Naive thymus-derived CD4-positive, alpha-beta T cell (primary cell): Measurements from ENCODE around the gene REEP1. TPM values are rescaled to one million over a fixed set of nuclear protein-coding genes. Genes with fewer than 3 reads are reported as not detected.

Experiments
- ATAC-seq: fragments of 150-1000 bp; cut with Tn5 transposase; 2 replicates; pipeline ENCODE4 v1.10.0; 2021; ENCODE audit warnings: mild to moderate bottlenecking, moderate library complexity
- CTCF ChIA-PET: fragments of 350-600 bp; sonication (Branson Sonifier 250); formaldehyde crosslinking; loops from one replicate; lab custom pipeline; 2021; ENCODE audit warnings: antibody characterized with exemption; lab: Charles Lee
- POLR2A ChIA-PET: fragments of 350-600 bp; sonication (Branson Sonifier 250); formaldehyde crosslinking; loops from one replicate; lab custom pipeline; 2021; ENCODE audit warnings: antibody characterized with exemption, inconsistent platforms; lab: Charles Lee
- DNase-seq, 9 donors: peaks; one replicate each; pipeline versions ENCODE4 v3.0.0 to v3.0.0-alpha.2; 2020 to 2022; ENCODE audit warnings: mixed read lengths in 1 of 9
- H3K27ac ChIP-seq: one replicate; pipeline ENCODE4 v1.7.0; 2013; ENCODE audit warnings: mild to moderate bottlenecking, low read depth, low read length, moderate library complexity
- H3K27me3 ChIP-seq, 2 donors: one replicate each; pipeline ENCODE4 v1.7.0; 2013; ENCODE audit warnings: low read length in 2 of 2, mild to moderate bottlenecking in 2 of 2, moderate library complexity in 2 of 2; ENCODE audit not compliant: control insufficient read depth in 2 of 2, insufficient read depth in 2 of 2
- H3K36me3 ChIP-seq, 3 experiments: 1 replicate in 2 of 3; 2 replicates in 1 of 3; pipeline ENCODE4 v1.7.0; 2013; ENCODE audit warnings: low read length in 3 of 3, mild to moderate bottlenecking in 3 of 3, moderate library complexity in 1 of 3; ENCODE audit not compliant: insufficient read depth in 3 of 3, control insufficient read depth in 2 of 3
- H3K4me1 ChIP-seq, 2 donors: one replicate each; pipeline ENCODE4 v1.7.0; 2013; ENCODE audit warnings: low read length in 2 of 2, mild to moderate bottlenecking in 2 of 2, moderate library complexity in 1 of 2; ENCODE audit not compliant: control insufficient read depth in 2 of 2, insufficient read depth in 2 of 2
- H3K4me3 ChIP-seq: 2 replicates; pipeline ENCODE4 v1.7.0; 2013; ENCODE audit warnings: mild to moderate bottlenecking, low read length
- H3K9me3 ChIP-seq, 3 experiments: 1 replicate in 2 of 3; 2 replicates in 1 of 3; pipeline ENCODE4 v1.7.0; 2013; ENCODE audit warnings: low read length in 3 of 3; ENCODE audit not compliant: control insufficient read depth in 2 of 3
- H3K27ac Mint-ChIP-seq, 9 donors: one replicate each; pipeline ENCODE4 v1.8.0; 2020 to 2022; ENCODE audit warnings: mixed read lengths in 9 of 9, mild to moderate bottlenecking in 8 of 9, moderate library complexity in 5 of 9, inconsistent platforms in 2 of 9
- H3K27me3 Mint-ChIP-seq, 5 donors: one replicate each; pipeline ENCODE4 v1.8.0; 2021 to 2022; ENCODE audit warnings: mixed read lengths in 5 of 5, mild to moderate bottlenecking in 1 of 5
- H3K36me3 Mint-ChIP-seq, 5 donors: one replicate each; pipeline ENCODE4 v1.8.0; 2020 to 2022; ENCODE audit warnings: mixed read lengths in 5 of 5, mild to moderate bottlenecking in 3 of 5, inconsistent platforms in 1 of 5
- H3K4me1 Mint-ChIP-seq, 7 donors: one replicate each; pipeline ENCODE4 v1.8.0; 2020 to 2022; ENCODE audit warnings: mixed read lengths in 7 of 7, mild to moderate bottlenecking in 3 of 7, inconsistent platforms in 1 of 7
- H3K4me3 Mint-ChIP-seq, 10 donors: one replicate each; pipeline ENCODE4 v1.8.0; 2020 to 2022; ENCODE audit warnings: mild to moderate bottlenecking in 10 of 10, mixed read lengths in 10 of 10, moderate library complexity in 6 of 10, inconsistent platforms in 2 of 10
- H3K9me3 Mint-ChIP-seq, 11 donors: one replicate each; pipeline ENCODE4 v1.8.0; 2020 to 2022; ENCODE audit warnings: mixed read lengths in 11 of 11, mild to moderate bottlenecking in 4 of 11, inconsistent platforms in 1 of 11, moderate library complexity in 1 of 11
- intact Hi-C, 2 donors: fragments of 100-400 bp; cut with micrococcal nuclease; formaldehyde crosslinking; loops; one replicate each; pipeline ENCODE4 v1.15.1; 2023
- polyA plus RNA-seq, 2 donors: library from polyadenylated mRNA; unstranded; fragments of 300-500 nt; fragmentation: Illumina TruSeq; gene quantifications; one replicate each; pipeline ENCODE4 v1.2.3, GENCODE V29; 2021
- total RNA-seq, 6 experiments: library from RNA in 5 of 6; stranded (reverse) in 5 of 6; gene quantifications; 1 replicate in 5 of 6; 2 replicates in 1 of 6; pipeline ENCODE4 v1.2.3 and lab custom pipeline; 2021 to 2026

Gene REEP1
- total and polyA plus RNA-seq, 7 experiments from 2014 or later: 0.05 to 0.45 (median 0.29) TPM

DNA sequence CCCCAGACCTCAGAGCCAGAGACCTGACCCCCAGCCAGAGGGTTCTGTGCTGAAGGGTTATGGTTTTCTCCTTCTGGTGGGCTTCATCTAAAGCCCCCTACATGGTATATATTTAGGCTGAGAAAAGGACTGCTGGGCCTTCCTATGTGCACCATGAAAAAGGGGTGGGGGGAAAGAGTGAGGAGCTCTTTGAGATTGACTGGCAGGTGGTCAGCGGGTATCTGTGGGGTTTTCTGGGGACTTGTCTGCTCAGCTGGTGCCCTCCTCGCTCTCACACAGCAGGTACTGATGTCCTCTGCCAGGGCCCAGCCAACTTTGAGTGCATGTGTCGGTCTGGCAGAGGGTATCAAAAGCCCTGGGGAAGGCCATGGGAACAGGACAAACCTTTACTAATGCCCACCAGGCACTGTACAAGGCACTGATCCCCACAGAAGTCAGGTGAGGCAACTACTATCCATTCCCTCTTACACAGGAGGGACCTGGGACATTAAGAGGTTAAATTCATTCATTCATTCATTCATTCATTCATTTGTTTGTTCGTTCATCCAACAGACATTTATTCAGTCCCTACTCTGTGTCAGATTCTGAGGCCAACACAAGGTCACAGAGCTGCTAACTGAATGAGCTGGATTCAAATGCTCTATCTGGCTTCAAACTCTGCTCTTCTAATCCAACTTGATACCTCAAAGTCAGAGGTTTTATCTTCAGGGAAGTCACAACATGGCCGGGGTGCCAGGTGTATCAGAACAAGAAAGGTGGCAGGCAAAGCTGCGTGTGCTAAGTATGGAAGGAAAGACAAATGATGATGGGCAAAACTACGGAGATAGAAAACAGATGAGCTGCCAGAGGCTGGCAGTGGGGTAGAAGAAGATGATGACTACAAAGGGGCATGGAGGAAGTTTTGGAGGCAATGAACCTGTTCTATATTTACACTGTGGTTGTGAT, 44.6 kb downstream of the REEP1 start:
- POLR2A ChIA-PET: no interaction called here

DNA sequence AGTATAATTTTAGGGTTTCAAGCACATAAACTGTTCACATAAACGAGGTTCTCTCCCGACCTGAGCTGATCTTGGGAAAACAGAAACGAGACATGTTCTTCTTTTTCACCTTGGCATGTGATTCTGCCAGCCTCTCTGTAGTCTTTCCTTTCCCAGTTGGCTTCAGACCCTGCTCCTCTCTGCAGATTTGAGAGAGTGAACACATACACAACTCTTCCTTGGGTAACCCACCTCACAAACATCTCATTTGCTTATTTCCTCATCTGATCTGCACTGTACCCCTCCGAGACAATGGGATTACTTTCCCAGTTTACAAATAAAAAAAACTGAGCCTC, 46.1 kb downstream of the REEP1 start:
- intact Hi-C loops: no loop called here
- no peak overlapping the region for H3K27ac ChIP-seq
- no peak overlapping the region for H3K27ac Mint-ChIP-seq
- no peak for DNase-seq
- POLR2A ChIA-PET: no interaction called here
- no peaks in the 10 kb centered on the region for H3K27me3 ChIP-seq
- no peaks in the 10 kb centered on the region for H3K36me3 Mint-ChIP-seq
- ATAC-seq: no peak
- no peaks in the 10 kb centered on the region for H3K9me3 Mint-ChIP-seq
- H3K4me3 Mint-ChIP-seq: no peak overlapping the region
- H3K27me3 Mint-ChIP-seq: peaks cover 0 to 30% (median 8%) of the 10 kb centered on the region in 5 donors
- H3K36me3 ChIP-seq: no peaks in the 10 kb centered on the region
- CTCF ChIA-PET: no interaction called here
- no peaks in the 10 kb centered on the region for H3K4me1 ChIP-seq
- no peaks in the 10 kb centered on the region for H3K4me1 Mint-ChIP-seq
- no peaks in the 10 kb centered on the region for H3K9me3 ChIP-seq
- no peak overlapping the region for H3K4me3 ChIP-seq

More for the DNA sequence above, 44.6 kb downstream of the REEP1 start:
- Histone ChIP-seq H3K27me3 (no peaks in the 10 kb centered on the region), H3K4me3 (no peak overlapping the region), H3K36me3 (no peaks in the 10 kb centered on the region), H3K27ac (no peak overlapping the region), H3K4me1 (no peaks in the 10 kb centered on the region), H3K9me3 (no peaks in the 10 kb centered on the region)
- no peaks in the 10 kb centered on the region for H3K9me3 Mint-ChIP-seq
- no peaks in the 10 kb centered on the region for H3K4me1 Mint-ChIP-seq
- no peaks in the 10 kb centered on the region for H3K36me3 Mint-ChIP-seq
- no peak overlapping the region for H3K4me3 Mint-ChIP-seq
- DNase-seq (no peak), ATAC-seq (no peak)
- peaks cover 0 to 32% (median 8%) of the 10 kb centered on the region in 5 donors for H3K27me3 Mint-ChIP-seq
- intact Hi-C loops: no loop called here
- H3K27ac Mint-ChIP-seq: no peak overlapping the region
- CTCF ChIA-PET: no interaction called here

DNA sequence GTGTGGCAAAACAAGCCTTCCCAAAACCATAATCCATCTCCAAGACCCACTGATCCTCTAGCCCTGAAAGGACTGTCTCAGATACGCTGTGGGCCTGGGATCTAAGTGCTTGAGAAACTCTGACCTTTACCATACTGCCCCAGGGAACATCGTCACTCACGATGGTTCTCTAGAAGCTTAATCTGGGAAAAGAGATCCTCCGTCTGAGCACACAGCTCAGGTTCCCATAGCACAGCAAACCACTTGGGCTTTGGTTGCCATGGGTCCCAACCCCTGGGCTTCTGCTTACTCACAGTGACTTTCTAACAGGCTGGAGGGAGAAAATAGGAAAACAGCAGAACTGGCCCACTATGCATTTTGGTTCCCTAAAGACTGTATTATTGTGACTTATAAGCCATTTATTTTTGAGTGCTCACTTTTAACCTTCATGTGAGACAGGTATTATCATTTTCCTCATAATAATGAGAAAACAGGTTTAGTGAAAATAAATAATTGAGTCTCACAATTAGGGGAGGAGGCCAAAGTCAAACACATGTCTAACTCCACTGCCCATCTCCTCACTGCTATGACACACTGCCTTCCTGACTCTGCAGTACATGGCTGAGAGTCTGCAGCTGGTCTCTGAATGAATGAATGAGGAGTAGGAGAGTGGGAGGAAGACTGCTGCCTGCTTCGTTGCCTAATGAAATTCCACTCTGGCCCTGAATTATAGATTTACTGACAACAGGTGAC, 46.7 kb downstream of the REEP1 start:
- Histone ChIP-seq H3K9me3 (no peaks in the 10 kb centered on the region), H3K4me1 (no peaks in the 10 kb centered on the region), H3K27me3 (no peaks in the 10 kb centered on the region), H3K27ac (no peak overlapping the region), H3K4me3 (no peak overlapping the region), H3K36me3 (no peaks in the 10 kb centered on the region)
- H3K9me3 Mint-ChIP-seq: peaks cover 0 to 2% (median 0%) of the 10 kb centered on the region in 11 donors
- no peak for DNase-seq
- ChIA-PET CTCF (no interaction called here), POLR2A (no interaction called here)
- ATAC-seq: no peak
- H3K27ac Mint-ChIP-seq: no peak overlapping the region
- no peaks in the 10 kb centered on the region for H3K4me1 Mint-ChIP-seq
- peaks cover 0 to 32% (median 8%) of the 10 kb centered on the region in 5 donors for H3K27me3 Mint-ChIP-seq
- no peaks in the 10 kb centered on the region for H3K36me3 Mint-ChIP-seq
- no peak overlapping the region for H3K4me3 Mint-ChIP-seq
- intact Hi-C loops: no loop called here

DNA sequence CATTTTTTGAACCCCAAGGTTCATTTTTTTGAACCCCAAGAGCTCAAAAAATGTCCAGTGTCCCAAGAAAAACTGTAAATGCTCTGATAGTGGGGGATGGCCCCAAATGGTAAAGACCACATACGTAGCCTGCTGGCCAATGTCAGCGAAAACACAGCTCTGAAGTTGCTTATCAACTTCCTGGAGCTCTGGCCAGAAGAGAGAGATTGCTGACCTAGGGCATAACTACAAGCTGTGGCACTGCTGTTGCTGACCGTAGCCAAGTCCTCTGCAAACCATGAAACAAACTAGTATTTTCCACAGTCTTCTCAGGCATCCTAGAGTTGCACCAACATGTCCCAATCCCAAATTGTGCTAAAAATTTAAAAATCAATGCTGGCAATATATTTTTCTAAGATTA, 50.9 kb downstream of the REEP1 start:
- Histone ChIP-seq H3K36me3 (no peaks in the 10 kb centered on the region), H3K4me1 (no peaks in the 10 kb centered on the region), H3K9me3 (no peaks in the 10 kb centered on the region), H3K27me3 (no peaks in the 10 kb centered on the region), H3K4me3 (no peak overlapping the region), H3K27ac (no peak overlapping the region)
- CTCF ChIA-PET: interaction anchor here (0.6 kb wide), 3 partner anchors 105 to 581 kb away, joined by 3 read pairs; no protein-coding TSS in a partner anchor
- Mint-ChIP-seq H3K4me1 (peaks cover 0 to 4% (median 0%) of the 10 kb centered on the region in 7 donors), H3K9me3 (peaks cover 0 to 2% (median 0%) of the 10 kb centered on the region in 11 donors), H3K4me3 (no peak overlapping the region), H3K27ac (no peak overlapping the region), H3K27me3 (peaks cover 0 to 26% (median 4%) of the 10 kb centered on the region in 5 donors), H3K36me3 (no peaks in the 10 kb centered on the region)
- no peak for DNase-seq
- intact Hi-C loops: no loop called here
- no peak for ATAC-seq
- POLR2A ChIA-PET: no interaction called here

DNA sequence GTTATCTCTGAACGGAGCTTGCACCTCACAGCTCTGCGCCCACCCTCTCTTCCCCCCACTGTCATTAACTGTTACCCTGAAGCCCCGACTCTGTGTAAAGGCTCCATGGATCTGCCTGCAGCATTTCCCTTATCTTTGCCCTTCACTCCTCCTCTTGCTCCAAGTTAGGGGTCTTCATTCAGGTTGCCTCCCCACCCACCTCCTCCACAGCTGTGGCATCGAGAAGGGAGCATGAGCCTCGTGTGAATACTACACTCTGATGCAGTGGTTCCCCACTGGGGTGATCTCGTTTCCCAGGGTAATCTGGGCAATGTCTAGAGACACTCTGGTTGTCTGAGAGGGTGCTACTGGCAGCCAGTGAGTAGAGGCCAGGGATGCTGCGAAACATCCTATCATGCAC, 51.4 kb downstream of the REEP1 start:
- Mint-ChIP-seq H3K9me3 (peaks cover 0 to 2% (median 0%) of the 10 kb centered on the region in 11 donors), H3K36me3 (no peaks in the 10 kb centered on the region), H3K4me1 (peaks cover 0 to 4% (median 0%) of the 10 kb centered on the region in 7 donors), H3K27me3 (peaks cover 0 to 23% (median 4%) of the 10 kb centered on the region in 5 donors), H3K4me3 (no peak overlapping the region), H3K27ac (no peak overlapping the region)
- Histone ChIP-seq H3K4me1 (no peaks in the 10 kb centered on the region), H3K36me3 (no peaks in the 10 kb centered on the region), H3K9me3 (no peaks in the 10 kb centered on the region), H3K27ac (no peak overlapping the region), H3K4me3 (no peak overlapping the region), H3K27me3 (no peaks in the 10 kb centered on the region)
- ATAC-seq (no peak), DNase-seq (no peak)
- CTCF ChIA-PET: interaction anchor here (0.6 kb wide), 1 partner anchor 104 kb away, joined by 3 read pairs; no protein-coding TSS in a partner anchor
- intact Hi-C loops: no loop called here
- POLR2A ChIA-PET: no interaction called here

DNA sequence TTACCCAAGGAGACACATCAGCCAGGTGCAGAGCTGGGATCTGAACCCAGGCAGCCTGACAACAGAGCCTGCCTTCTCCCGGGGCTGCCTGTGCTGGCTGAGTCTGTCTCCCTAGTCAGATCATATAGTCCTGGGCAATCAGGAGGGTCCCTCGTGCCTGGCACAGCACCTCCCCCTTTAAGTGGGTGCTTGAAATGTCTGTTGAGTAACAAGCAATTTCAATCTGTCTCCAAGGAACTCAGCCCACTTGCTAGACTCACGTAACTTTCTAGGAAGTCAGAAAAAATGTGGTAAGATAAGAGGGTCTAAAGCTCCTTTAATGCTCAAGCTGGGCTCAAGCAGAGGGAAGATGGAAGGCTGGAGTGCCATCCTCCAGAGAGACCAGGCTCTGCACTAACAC, 51.9 kb downstream of the REEP1 start:
- Mint-ChIP-seq H3K27me3 (peaks cover 0 to 21% (median 4%) of the 10 kb centered on the region in 5 donors), H3K4me3 (no peak overlapping the region), H3K9me3 (peaks cover 0 to 2% (median 0%) of the 10 kb centered on the region in 11 donors), H3K4me1 (peaks cover 0 to 4% (median 0%) of the 10 kb centered on the region in 7 donors), H3K36me3 (no peaks in the 10 kb centered on the region), H3K27ac (no peak overlapping the region)
- CTCF ChIA-PET: no interaction called here
- ATAC-seq (no peak), DNase-seq (peak in 1 of 9 donors; percentile 13)
- no peaks in the 10 kb centered on the region for H3K27me3 ChIP-seq
- H3K36me3 ChIP-seq: no peaks in the 10 kb centered on the region
- H3K9me3 ChIP-seq: no peaks in the 10 kb centered on the region
- no peaks in the 10 kb centered on the region for H3K4me1 ChIP-seq
- no peak overlapping the region for H3K27ac ChIP-seq
- intact Hi-C loops: no loop called here
- H3K4me3 ChIP-seq: no peak overlapping the region
- POLR2A ChIA-PET: no interaction called here
